Measurements from ENCODE around the gene CD4.
"Not testable (repeated sequence)": the region's sequence is repeated elsewhere in the genome, so short reads cannot be mapped to it uniquely, and the experiment has no call there.

The CD4 gene

DNA sequence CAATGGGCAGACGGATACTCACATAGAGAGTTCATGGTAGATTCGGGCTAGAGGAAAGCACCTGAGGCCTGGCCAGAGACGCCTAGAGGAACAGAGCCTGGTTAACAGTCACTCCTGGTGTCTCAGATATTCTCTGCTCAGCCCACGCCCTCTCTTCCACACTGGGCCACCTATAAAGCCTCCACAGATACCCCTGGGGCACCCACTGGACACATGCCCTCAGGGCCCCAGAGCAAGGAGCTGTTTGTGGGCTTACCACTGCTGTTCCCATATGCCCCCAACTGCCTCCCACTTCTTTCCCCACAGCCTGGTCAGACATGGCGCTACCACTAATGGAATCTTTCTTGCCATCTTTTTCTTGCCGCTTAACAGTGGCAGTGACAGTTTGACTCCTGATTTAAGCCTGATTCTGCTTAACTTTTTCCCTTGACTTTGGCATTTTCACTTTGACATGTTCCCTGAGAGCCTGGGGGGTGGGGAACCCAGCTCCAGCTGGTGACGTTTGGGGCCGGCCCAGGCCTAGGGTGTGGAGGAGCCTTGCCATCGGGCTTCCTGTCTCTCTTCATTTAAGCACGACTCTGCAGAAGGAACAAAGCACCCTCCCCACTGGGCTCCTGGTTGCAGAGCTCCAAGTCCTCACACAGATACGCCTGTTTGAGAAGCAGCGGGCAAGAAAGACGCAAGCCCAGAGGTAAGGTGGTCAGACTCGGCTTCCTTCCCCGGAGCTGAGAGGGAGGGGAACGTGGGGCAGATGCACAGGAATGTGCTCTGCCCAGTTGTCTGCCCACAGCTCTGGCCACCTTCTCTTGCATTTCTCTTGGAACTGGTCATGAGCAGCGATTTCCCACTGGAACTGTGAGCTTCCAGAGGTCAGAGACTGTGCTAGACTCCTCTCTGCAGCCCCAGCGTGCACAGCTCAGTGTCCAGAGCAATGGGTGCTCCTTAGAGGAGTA, at the start of gene CD4:
TSS of gene CD4 (plus strand) at position 557 of the 953 bp plus-strand sequence. CDS start 10,611 bp downstream, outside the sequence.
- TF ChIP-seq, protein P1, sequence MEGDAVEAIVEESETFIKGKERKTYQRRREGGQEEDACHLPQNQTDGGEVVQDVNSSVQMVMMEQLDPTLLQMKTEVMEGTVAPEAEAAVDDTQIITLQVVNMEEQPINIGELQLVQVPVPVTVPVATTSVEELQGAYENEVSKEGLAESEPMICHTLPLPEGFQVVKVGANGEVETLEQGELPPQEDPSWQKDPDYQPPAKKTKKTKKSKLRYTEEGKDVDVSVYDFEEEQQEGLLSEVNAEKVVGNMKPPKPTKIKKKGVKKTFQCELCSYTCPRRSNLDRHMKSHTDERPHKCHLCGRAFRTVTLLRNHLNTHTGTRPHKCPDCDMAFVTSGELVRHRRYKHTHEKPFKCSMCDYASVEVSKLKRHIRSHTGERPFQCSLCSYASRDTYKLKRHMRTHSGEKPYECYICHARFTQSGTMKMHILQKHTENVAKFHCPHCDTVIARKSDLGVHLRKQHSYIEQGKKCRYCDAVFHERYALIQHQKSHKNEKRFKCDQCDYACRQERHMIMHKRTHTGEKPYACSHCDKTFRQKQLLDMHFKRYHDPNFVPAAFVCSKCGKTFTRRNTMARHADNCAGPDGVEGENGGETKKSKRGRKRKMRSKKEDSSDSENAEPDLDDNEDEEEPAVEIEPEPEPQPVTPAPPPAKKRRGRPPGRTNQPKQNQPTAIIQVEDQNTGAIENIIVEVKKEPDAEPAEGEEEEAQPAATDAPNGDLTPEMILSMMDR (conservative IDR thresholded peaks at IDR 0.05): no peak
- no peak for TF ChIP-seq ZFX (IDR thresholded peaks at IDR 0.05)
- no peak within 1 kb of the TSS for H3K27ac ChIP-seq

DNA sequence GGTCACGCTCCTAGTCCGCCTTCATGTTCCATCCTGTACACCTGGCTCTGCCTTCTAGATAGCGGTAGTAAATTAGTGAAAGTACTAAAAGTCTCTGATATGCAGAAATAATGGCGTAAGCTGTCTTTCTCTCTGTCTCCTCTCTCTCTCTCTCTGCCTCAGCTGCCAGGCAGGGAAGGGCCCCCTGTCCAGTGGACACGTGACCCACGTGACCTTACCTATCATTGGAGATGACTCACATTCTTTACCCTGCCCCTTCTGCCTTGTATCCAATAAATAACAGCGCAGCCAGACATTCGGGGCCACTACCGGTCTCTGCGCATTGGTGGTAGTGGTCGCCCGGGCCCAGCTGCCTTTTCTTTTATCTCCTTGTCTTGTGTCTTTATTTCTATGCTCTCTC, 47.2 kb upstream of the CD4 start:
- not testable (repeated sequence) for H3K27ac ChIP-seq

DNA sequence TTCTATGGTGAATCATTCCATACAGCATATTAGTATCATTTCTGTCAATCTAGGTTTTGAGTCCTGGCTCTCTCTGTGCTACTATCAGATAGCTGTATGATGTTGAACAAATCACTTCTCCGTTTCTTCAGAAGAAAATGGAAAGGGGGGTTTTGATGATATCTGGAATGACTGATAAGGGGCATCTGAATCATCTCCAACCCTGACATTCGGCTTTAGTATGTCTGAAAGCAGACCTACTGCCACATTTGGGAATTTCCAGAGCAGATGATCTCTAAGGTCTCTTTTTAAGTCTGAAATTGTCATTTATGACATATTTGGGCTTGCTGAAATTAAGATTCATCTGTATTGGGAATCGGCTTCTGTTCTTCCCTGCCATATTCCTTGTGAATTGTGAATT, 46.5 kb upstream of the CD4 start:
- no peak overlapping the region for H3K27ac ChIP-seq
- no peak for TF ChIP-seq ZFX (IDR thresholded peaks at IDR 0.05)
- TF ChIP-seq, protein P1 (conservative IDR thresholded peaks at IDR 0.05): no peak

DNA sequence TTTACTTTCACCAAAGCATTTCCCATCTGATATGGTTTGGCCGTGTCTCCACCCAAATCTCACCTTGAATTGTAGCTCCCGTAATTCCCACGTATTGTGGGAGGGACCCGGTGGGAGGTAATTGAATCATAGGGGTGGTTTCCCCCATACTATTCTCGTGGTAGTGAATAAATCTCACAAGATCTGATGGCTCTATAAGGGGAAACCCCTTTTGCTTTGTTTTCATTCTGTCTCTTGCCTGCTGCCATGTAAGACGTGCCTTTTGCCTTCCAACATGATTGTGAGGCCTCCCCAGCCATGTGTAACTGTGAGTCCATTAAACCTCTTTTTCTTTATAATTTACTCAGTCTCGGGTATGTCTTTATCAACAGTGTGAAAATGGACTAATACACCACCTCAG, 46.0 kb upstream of the CD4 start:
- not testable (repeated sequence) for H3K27ac ChIP-seq

DNA sequence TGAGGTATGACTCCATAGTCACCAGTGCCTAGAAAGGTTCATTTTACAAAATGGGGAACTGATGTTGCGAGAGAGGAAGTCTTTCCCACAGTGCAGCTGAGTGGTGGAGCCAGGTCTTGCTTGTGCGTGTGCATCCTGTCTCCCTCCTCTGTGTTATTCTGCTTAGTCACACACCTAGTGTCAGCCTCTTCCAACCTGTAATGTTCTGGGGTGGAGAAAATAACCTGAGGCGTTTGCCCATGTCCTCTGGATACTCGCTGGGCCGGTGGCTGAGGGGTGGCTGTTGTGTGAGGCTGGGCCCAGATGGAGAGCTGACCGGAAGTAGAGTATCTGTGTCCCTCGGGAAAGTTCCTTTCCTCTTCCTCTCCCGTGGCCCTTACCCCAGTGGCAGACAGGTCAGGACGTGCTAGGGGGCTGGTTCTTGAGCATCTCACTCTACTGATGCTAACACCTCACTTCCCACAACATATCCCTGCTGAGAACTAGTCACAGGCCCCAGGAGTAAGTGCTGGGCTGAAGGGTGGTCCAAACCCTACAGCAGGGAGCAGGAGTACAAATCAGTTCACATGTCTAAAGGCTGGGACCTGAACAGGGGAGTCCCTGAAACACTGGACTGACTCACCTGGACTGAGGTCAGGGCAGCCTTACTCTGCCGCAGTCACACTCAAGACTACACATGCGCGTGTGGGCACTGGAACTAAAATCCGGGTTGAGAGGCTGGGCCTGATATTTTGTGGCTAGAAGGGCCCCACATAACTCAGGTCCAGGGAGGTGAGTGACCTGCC, 43.4 kb upstream of the CD4 start:
- H3K27ac ChIP-seq: no peak overlapping the region
- TF ChIP-seq, protein P1 (conservative IDR thresholded peaks at IDR 0.05): no peak
- no peak for TF ChIP-seq ZFX (IDR thresholded peaks at IDR 0.05)

DNA sequence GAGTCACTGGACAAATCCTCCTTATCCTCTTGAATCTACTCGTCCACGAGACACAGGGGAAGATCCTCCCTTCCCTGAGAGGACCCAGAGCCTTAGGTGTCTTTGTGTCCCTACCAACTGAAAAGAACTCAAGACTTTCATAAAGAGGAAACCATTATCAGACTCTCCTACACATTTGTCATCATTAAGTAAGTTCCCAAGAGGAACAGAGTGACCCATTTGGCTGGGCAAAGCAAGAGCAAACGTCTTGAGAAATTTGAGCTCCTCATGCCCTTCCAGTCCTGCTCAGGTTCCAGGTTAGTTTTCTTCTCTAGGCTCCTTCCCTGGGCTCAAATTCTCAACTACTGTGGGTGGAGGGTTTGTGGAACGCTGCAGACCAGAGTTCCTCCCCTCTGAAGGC, 42.1 kb upstream of the CD4 start:
- TF ChIP-seq, protein P1 (conservative IDR thresholded peaks at IDR 0.05): no peak
- TF ChIP-seq ZFX (IDR thresholded peaks at IDR 0.05): no peak
- H3K27ac ChIP-seq: no peak overlapping the region

DNA sequence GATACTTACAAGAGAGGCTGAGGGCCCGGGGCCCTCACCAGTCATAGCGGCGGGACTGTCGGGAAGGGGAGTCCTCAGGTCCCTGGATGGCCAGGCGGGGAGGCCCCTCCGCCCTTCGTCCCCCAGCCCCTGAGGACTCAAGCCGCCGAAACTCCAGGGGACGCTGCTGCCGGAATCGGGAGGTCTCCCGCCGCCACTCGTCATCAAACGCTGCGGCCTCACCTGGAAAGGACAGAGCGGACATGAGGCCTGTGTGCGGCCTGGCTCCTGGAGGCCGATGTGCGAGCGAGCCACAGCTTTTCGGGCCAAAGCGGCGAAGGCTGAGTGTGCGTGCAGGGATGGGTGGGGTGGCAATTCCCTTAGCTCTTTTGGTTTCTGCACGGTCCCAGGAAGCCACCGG, 40.6 kb upstream of the CD4 start:
- H3K27ac ChIP-seq: no peak overlapping the region

DNA sequence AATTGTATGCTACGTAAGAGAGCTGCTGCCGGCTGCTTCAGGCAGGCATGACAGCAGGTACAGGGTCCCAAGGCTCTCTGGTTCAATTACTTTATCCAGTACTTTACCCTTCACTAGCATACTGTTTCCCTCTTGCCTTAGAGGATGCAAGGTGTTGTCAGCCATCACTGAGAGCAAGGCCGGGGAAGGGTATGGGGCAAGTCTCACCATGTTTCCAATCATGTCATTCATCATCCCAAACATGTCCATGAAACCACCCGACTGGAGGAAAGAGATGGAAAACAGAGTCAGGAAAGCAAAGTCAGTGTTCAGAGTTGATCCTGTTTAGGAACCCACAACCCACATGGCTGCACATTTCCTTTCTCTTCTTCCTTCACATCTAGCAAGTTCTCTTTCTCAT, 38.8 kb upstream of the CD4 start:
- H3K27ac ChIP-seq: no peak overlapping the region

More for the DNA sequence above, 40.6 kb upstream of the CD4 start:
- TF ChIP-seq ZFX (IDR thresholded peaks at IDR 0.05): no peak
- TF ChIP-seq, protein P1 (conservative IDR thresholded peaks at IDR 0.05): no peak

More for the DNA sequence above, 38.8 kb upstream of the CD4 start:
- TF ChIP-seq, protein P1 (conservative IDR thresholded peaks at IDR 0.05): no peak
- no peak for TF ChIP-seq ZFX (IDR thresholded peaks at IDR 0.05)

Measured in C4-2B (cell line).